Body of pancreas (tissue), 4 donors: ENCODE measurements around the gene NR3C1.

Experiments used
- POLR2A ChIP-seq, 3 donors: fragments of 450-650 bp; IDR thresholded peaks; one replicate each; pipeline ENCODE4 v1.6.1; 2016; ENCODE audit warnings: antibody characterized with exemption in 3 of 3, mild to moderate bottlenecking in 2 of 3
- TF ChIP-seq, protein P1 (sequence below), 7 experiments: fragments of 450-650 bp in 4 of 7; fragments of 200-600 bp in 3 of 7; sonication (generic) in 3 of 7; IDR thresholded peaks; one replicate each; pipeline ENCODE4 v1.5.1; 2016 to 2019; ENCODE audit warnings: antibody characterized with exemption in 7 of 7

DNA sequence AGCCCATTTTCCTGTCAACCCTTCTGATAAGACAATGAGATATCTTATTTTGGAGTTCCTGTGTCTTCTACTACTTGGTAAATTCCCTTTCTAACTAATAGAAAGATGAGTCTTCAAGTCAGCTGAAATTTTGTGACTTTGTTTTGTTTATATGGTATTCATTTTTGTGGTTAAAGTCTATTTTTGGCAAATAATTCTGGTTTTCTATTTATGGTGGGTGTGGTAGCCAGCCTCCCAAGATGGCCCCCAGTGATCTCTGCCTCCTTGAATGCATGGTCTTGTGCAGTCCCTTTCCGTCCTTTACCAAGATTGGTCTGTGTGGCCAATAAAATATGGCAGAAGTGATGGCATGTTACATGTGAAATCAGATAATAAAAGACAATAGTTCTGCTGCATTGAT, 91.5 kb downstream of the NR3C1 start:
- TF ChIP-seq, protein P1, sequence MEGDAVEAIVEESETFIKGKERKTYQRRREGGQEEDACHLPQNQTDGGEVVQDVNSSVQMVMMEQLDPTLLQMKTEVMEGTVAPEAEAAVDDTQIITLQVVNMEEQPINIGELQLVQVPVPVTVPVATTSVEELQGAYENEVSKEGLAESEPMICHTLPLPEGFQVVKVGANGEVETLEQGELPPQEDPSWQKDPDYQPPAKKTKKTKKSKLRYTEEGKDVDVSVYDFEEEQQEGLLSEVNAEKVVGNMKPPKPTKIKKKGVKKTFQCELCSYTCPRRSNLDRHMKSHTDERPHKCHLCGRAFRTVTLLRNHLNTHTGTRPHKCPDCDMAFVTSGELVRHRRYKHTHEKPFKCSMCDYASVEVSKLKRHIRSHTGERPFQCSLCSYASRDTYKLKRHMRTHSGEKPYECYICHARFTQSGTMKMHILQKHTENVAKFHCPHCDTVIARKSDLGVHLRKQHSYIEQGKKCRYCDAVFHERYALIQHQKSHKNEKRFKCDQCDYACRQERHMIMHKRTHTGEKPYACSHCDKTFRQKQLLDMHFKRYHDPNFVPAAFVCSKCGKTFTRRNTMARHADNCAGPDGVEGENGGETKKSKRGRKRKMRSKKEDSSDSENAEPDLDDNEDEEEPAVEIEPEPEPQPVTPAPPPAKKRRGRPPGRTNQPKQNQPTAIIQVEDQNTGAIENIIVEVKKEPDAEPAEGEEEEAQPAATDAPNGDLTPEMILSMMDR (IDR thresholded peaks at IDR 0.05), result no peak
- TF ChIP-seq POLR2A (IDR thresholded peaks at IDR 0.05), result no peak
